ENCODE measurements around the gene NPIPA7.
"Not testable (repeated sequence)": the region's sequence is repeated elsewhere in the genome, so short reads cannot be mapped to it uniquely, and the experiment has no call there.

Gene NPIPA7

GRCh38 chr16:16420515-16420914, 41.6 kb downstream of the NPIPA7 start:
- not testable (repeated sequence) for DNase-seq

- not testable (repeated sequence) for DNase-seq
Observed at GRCh38 chr16:16425146-16425545, 46.2 kb downstream of the NPIPA7 start.

DNA sequence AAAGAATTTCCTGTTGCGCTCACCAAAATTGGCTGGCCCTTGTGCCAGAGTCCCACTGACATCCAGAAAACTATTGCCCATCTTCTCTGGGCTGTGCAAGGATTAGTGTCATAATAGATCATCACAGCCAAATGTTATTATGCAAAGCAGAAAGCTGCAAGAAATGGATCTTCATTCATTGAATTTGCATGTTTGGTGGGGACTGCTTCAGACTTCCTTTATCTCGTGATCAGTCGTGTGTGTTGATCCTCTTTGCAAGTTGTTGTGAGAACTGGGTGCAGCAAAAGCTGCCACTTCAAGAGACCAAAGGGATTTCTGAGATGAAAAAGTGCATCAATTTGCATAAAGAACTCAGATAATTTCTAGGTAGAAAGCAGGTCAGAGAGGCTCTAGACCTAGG, 52.2 kb downstream of the NPIPA7 start:
- not testable (repeated sequence) for DNase-seq

GRCh38 chr16:16434711-16435110, 55.8 kb downstream of the NPIPA7 start:
- not testable (repeated sequence) for DNase-seq

- DNase-seq = not testable (repeated sequence)
Observed at GRCh38 chr16:16441401-16441800, 62.5 kb downstream of the NPIPA7 start.

Data from activated T-cell treated with anti-CD3 and anti-CD28 coated beads for 4 hours (primary cell).